ENCODE results near the gene SLC22A17.

SLC22A17 gene

DNA sequence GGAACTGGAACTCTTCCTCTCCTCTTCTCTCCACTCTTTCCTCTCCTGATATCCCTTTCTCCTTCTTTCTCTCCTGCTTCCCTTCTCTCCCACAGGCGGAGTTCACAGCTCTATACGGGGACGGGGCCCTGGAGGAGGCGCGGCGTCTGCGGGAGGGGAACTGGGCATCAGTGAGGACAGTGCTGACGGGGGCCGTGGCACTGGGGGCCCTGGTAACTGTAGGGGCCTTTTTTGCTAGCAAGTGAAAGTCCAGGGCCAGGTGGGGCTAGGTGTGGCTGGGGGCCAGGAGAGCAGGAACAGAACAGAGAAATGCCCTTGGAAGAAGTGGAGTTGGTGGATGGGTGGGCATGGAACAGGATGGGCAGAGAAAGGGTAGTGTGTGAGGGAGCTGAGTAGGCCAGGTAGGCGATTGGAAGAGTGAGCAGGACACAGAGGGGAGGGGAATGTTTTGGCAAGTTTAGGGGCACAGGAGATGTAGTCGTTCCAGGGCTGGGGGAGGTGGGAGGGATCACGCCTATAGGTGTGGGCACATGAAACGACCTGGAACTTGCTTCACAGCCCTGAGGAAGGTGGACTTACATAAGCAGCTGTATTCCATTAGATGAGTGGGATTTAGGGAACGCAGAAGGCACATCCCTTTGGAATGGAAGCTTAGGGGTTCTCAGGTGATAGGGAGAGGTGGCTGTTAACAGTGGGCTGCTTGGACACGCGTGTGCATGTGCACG is 43.8 kb downstream of the SLC22A17 start:
- in situ Hi-C loops (cut with MboI; ENCODE audit: low sequenced_read_pairs), result no loop called here

DNA sequence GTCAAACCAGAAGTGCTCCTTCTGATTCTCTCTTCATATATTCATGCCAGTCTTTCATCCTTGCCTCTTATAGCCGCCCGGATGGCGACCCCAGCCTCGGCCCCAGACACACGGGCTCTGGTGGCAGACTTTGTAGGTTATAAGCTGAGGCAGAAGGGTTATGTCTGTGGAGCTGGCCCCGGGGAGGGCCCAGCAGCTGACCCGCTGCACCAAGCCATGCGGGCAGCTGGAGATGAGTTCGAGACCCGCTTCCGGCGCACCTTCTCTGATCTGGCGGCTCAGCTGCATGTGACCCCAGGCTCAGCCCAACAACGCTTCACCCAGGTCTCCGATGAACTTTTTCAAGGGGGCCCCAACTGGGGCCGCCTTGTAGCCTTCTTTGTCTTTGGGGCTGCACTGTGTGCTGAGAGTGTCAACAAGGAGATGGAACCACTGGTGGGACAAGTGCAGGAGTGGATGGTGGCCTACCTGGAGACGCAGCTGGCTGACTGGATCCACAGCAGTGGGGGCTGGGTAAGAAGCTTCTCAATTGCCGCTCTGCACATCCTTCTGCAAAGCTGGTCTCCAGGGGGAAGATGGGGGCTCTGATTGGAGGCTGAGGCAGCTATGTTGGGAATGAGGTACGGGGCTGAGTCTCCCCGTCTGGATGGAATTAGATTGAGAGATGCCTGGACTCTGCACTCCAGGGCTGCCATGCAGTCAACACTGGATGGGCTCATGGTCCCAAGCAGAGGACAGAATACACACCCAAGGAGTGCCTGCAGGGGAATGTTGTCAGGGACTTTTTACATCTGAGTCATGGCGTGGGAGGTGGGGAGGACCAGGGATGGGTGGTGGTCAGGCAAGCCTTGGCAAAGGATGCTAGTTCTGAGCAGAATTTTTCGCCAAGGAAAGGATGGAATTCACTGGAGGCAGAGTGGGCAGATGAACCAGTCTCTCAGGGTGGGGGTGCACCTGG is 44.7 kb downstream of the SLC22A17 start:
- in situ Hi-C loops (cut with MboI; ENCODE audit: low sequenced_read_pairs), result no loop called here

GRCh38 chr14:23307146-23307530 is 45.5 kb downstream of the SLC22A17 start:
- in situ Hi-C loops (cut with MboI; ENCODE audit: low sequenced_read_pairs), result no loop called here

DNA sequence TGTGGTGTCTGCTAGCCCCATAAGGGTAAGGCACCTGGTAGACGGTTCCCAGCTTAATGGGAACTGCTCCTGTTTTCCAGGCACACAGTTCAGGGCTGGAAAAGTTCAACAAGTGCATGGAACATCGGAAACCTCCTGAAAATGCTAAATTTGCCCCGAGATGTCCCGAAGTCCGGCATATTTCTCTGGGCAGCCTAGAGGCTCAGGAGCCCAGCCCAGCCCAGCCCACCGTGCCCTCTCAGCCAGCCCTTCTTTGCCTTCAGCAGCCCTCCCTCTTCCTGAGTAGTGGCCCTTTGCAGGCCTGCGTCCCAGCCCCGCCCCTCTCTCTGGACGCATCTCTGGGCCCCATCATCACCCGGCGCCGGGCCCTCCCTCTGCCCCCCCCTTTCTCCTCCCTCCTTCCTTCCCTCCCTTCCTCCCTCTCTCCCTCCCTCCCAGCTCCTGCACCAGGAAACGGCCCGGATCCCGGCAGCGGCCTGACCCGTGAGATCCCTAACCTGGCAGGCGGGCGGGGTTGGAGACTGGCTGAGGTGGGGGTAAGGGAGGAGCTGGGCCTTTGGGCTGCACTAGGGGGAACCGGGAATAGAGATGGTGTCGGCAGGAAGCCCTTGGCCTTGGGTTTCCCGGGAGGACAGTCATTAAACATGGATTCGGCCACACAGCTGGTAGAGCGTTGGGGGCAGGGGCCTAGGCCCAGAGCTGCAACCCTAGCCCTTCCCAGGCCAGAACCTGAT is 46.1 kb downstream of the SLC22A17 start, which contains the start of gene BCL2L2:
TSS of gene BCL2L2 (plus strand) at position 422 of the 734 bp plus-strand sequence. CDS start 935 bp downstream, outside the sequence.
- in situ Hi-C loops (cut with MboI; ENCODE audit: low sequenced_read_pairs), result no loop called here

GRCh38 chr14:23302290-23303225 is 50.1 kb downstream of the SLC22A17 start, which contains the start of gene PPP1R3E:
TSS of gene PPP1R3E (minus strand) at chr14:23302859. CDS start at chr14:23302576, 283 bp downstream.
- in situ Hi-C loops (cut with MboI; ENCODE audit: low sequenced_read_pairs), result no loop called here

DNA sequence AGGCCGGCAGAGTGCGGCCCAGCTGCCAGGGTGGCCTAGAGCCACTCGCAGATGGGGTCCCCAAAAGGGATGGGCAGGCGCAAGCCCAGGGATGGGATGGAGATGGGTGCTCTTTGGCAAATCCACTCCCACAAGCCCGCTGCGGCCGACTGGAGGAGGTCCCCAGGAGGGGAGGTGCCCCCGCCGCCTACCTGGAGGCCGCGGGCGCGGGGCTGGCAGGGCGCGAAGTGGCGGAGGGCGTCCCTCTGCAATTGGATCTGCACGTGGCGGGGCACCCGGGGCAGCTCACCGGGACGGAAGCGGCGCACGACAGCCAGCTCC is 50.8 kb downstream of the SLC22A17 start:
- in situ Hi-C loops (cut with MboI; ENCODE audit: low sequenced_read_pairs), result no loop called here

- in situ Hi-C loops (cut with MboI; ENCODE audit: low sequenced_read_pairs), result no loop called here
Observed at GRCh38 chr14:23301288-23301968, 51.3 kb downstream of the SLC22A17 start.

GRCh38 chr14:23300687-23301223 is 51.9 kb downstream of the SLC22A17 start:
- in situ Hi-C loops (cut with MboI; ENCODE audit: low sequenced_read_pairs), result no loop called here

DNA sequence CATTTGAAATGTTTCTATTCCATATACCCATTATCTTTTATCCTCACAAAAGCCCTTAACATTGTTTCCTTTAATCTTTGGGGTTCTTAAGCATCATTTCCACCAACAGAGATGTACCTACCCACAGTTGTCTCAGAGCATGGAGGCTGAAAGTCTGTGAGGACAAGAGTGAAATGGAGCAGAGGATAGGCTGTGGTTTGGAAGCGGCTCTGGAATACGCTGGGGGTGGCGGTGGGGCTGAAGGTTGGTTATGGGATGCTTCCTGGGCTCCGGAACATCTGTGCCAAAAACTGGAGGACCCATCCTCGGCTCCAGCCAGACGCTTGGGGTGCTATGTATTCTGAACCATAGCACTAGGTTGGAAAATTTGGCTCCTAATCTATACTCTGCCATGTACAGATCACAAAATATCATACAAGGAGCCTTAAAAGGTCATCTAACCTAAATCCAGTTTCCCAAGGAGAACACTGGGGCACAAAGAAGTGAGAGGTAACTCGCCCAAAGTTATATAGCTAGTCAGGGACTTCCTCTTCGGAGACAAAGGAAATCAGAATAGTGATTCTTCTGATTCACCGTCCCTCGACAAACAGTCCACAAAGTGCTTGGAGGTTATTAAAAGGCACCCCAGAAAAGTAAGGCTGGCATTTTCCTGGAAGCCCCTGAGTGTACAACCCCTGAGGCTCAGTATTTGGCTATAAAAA is 52.6 kb downstream of the SLC22A17 start:
- in situ Hi-C loops (cut with MboI; ENCODE audit: low sequenced_read_pairs), result no loop called here

DNA sequence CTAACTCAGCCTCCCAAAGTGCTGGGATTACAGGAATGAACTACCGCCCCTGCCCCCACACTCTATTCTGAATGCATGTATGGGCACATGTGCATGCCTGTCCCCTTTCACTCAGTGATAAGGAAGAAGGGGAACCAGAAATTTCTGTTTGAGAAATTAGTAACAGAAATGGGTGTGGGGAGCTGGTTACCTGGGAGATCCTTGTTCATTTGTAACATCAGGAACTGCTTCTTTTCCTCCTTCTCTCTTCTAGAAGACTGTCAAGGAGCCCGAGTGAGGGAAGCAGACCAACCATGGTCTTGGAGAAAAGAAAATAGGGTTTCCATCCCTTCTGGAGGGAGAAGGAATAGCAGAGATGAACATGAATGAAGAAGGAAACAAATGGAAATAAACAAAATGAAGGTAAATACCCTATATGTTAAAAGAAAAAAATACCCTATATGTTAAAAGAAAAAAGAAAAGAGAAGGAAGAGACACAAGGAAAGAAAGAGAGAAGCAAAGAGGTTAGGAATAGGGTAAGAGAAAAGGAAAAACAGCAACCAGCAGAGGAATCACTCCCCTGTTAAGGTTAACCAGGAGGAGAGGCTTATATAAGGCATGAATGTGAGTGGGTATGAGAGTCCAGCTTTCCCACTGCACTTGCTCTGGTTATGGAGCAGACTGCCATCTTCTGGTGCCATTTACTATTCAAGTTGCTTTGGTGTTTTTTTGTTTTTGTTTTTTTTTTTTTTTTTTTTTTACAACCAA is 53.3 kb downstream of the SLC22A17 start:
- in situ Hi-C loops (cut with MboI; ENCODE audit: low sequenced_read_pairs), result no loop called here

DNA sequence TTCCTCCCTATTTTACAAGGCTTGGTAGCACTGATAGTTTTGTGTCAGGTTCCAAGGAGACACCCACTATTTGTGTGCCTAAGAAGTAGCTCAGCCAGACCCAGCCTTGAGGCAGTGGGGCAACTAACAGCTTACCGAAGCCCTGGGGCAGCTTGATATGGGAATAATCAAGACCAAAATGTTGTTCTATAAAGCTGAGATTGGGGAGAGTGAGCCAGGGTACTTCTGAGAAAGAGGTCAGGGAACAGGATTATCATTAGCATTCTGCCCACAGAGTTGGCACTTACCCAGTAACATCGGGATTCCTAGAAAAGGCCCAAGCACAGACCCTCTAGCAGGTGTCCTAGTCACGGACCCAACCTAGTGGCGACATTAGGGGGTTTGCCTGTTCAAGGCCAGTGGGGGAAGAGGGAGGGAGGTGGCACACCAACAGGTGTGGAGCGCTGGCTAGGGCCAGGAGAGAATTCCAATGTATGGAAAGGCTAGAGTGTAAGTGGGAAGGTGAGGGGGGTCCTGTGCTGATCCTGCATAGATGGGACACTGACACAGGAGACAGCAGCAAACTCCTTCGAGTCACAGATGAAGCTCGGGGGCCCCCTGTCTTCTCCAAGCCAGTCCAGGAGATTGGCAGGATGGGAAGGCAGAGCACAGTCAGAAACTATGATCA is 54.9 kb downstream of the SLC22A17 start:
- in situ Hi-C loops (cut with MboI; ENCODE audit: low sequenced_read_pairs), result no loop called here

DNA sequence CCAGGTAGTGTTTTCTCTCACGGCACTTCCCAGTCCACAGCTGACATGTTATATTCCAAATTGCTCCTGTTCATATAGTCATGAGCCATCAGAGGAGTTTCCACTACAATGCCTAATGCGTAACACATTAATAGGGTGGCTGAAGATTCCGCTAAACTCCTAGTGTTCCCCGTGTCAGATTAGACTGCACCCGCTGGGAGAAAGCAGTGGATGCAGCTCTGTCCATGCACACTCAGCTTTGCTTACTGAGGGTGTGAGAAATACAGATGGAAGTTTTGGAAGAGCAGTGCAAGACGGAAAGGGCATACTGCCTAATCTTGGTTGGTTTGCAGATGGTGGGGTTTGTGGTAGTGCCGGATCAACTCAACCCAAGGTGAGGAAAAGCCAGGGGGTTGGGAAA is 55.6 kb downstream of the SLC22A17 start:
- in situ Hi-C loops (cut with MboI; ENCODE audit: low sequenced_read_pairs), result no loop called here

Measured in HL-60/S4 treated with retinoic acid at 250 ng/mL for 4 days and 3 days (cell line).